ENCODE measurements around the gene CBX6. TPM values are rescaled to one million over a fixed set of nuclear protein-coding genes. Genes with fewer than 3 reads are reported as not detected.

The CBX6 gene
- total and polyA plus RNA-seq, 10 of the 15 experiments (the other 5 are each of a cell fraction or from before 2014, with no cell fraction given), result 3.6 to 142 (median 37.4) TPM

GRCh38 chr22:38879961-38880360, 7.9 kb upstream of the CBX6 start:
- Histone ChIP-seq H3K4me3 (no peak overlapping the region), H3K4me2 (ENCODE audit: control insufficient read depth, insufficient read depth) (no peak overlapping the region), H3K27ac (ENCODE audit: control insufficient read depth, insufficient read depth) (no peak overlapping the region), H2AFZ (ENCODE audit: control insufficient read depth, low read depth, low read length) (no peak overlapping the region), H3K9ac (ENCODE audit: control insufficient read depth, insufficient read depth, low read length) (no peak overlapping the region), H3K27me3 (replicated peaks in 1 of 2; ENCODE audit: control insufficient read depth in 2 of 2, insufficient read depth in 2 of 2, low read length in 1 of 2) (no peaks in the 10 kb centered on the region), H4K20me1 (ENCODE audit: control insufficient read depth, insufficient read depth) (no peaks in the 10 kb centered on the region), H3K9me3 (replicated peaks; ENCODE audit: control insufficient read depth, insufficient read depth, low read length) (no peaks in the 10 kb centered on the region), H3K79me2 (ENCODE audit: control insufficient read depth, insufficient read depth, low read length) (no peaks in the 10 kb centered on the region), H3K36me3 (ENCODE audit: control insufficient read depth in 2 of 2, insufficient read depth in 2 of 2, low read length in 1 of 2) (no peaks in the 10 kb centered on the region), H3K4me1 (ENCODE audit: control insufficient read depth, insufficient read depth, low read length) (no peaks in the 10 kb centered on the region; the same call in 1 of the 2 replicates)
- no peak for ATAC-seq
- intact Hi-C loops (cut with micrococcal nuclease; ENCODE audit: unreplicated experiment) (no loop called here), in situ Hi-C loops (cut with MboI) (no loop called here)
- WGBS (ENCODE audit: insufficient coverage, insufficient replicate concordance, low lambda C conversion rate, missing lambda C conversion rate), result 50% methylated on average over 5 of the region's 5 CpGs
- CTCF ChIA-PET, result no interaction called here
- TF ChIP-seq MLLT1 (IDR thresholded peaks at IDR 0.05), result no peak
- TF ChIP-seq NFYA (IDR thresholded peaks at IDR 0.05; ENCODE audit: borderline replicate concordance, low read depth, low read length), result no peak
- TF ChIP-seq REST (IDR thresholded peaks at IDR 0.05; ENCODE audit: low read depth, low read length), result no peak
- no peak for TF ChIP-seq NR2F1 (conservative IDR thresholded peaks at IDR 0.05)
- no peak for TF ChIP-seq NRF1 (conservative IDR thresholded peaks at IDR 0.05; ENCODE audit: low read depth, low read length)
- TF ChIP-seq BCL11A (IDR thresholded peaks at IDR 0.05; ENCODE audit: low read depth, low read length), result no peak
- TF ChIP-seq EZH2 (IDR thresholded peaks at IDR 0.05; ENCODE audit: borderline replicate concordance, control insufficient read depth, low read depth, low read length), result no peak
- no peak for TF ChIP-seq BCLAF1 (IDR thresholded peaks at IDR 0.05)
- TF ChIP-seq ATF2 (IDR thresholded peaks at IDR 0.05; ENCODE audit: low read length), result no peak
- no peak for TF ChIP-seq ZNF592 (IDR thresholded peaks at IDR 0.05)
- DNase-seq (ENCODE audit: low read depth, low spot score), result no peak
- SMC1A ChIA-PET (ENCODE audit: uncharacterized antibody, unreplicated experiment), result no interaction called here
- RAD21 ChIA-PET (ENCODE audit: unreplicated experiment), result no interaction called here
- BruUV-seq (replicated peaks), result no TSS peak
- POLR2A ChIA-PET, result no interaction called here
- FAIRE-seq, result no peak
